Tongue (tissue), 2 donors: ENCODE data around the gene HES3. TPM values are rescaled to one million over a fixed set of nuclear protein-coding genes. Genes with fewer than 3 reads are reported as not detected.
"Not testable (repeated sequence)": the region's sequence is repeated elsewhere in the genome, so short reads cannot be mapped to it uniquely, and the experiment has no call there.

Experiments used
- DNase-seq: peaks from one replicate; pipeline ENCODE4 v3.0.0-alpha.2; 2015
- total RNA-seq: library from RNA; depleted of rRNA; stranded (reverse); fragments of >200 nt; gene quantifications from one replicate; pipeline ENCODE4 v1.2.3, GENCODE V29; 2014

The HES3 gene
- total RNA-seq, 1 donor from 2014 or later: not detected

- not testable (repeated sequence) for DNase-seq
Measured at GRCh38 chr1:6219641-6220040, 24.3 kb upstream of the HES3 start.

- no peak for DNase-seq
Measured at GRCh38 chr1:6220236-6220635, 23.7 kb upstream of the HES3 start.

- DNase-seq: no peak
Measured at GRCh38 chr1:6221210-6221784, 22.7 kb upstream of the HES3 start.

GRCh38 chr1:6222636-6223035 lies 21.3 kb upstream of the HES3 start:
- DNase-seq: peak; percentile 98

- DNase-seq: no peak
Measured at GRCh38 chr1:6223617-6224016, 20.4 kb upstream of the HES3 start.

- DNase-seq: no peak
Measured at GRCh38 chr1:6224718-6225117, 19.3 kb upstream of the HES3 start.

GRCh38 chr1:6225651-6226050 lies 18.3 kb upstream of the HES3 start:
- no peak for DNase-seq

- no peak for DNase-seq
Measured at GRCh38 chr1:6233376-6233775, 10.6 kb upstream of the HES3 start.

GRCh38 chr1:6234502-6235295 lies 9.3 kb upstream of the HES3 start:
- DNase-seq: peak; percentile 42

- DNase-seq: no peak
Measured at GRCh38 chr1:6235296-6235677, 8.7 kb upstream of the HES3 start.

- DNase-seq: no peak
Measured at GRCh38 chr1:6237093-6237492, 6.9 kb upstream of the HES3 start.

GRCh38 chr1:6239213-6239752 lies 4.7 kb upstream of the HES3 start:
- no peak for DNase-seq

- DNase-seq: no peak
Measured at GRCh38 chr1:6239950-6240768, 3.8 kb upstream of the HES3 start.

GRCh38 chr1:6241107-6241886 lies 2.7 kb upstream of the HES3 start:
- DNase-seq: no peak

- peak; percentile 62 for DNase-seq
Measured at GRCh38 chr1:6241887-6242740, 1.9 kb upstream of the HES3 start.

GRCh38 chr1:6243053-6243834 lies 735 bp upstream of the HES3 start:
- DNase-seq: no peak

GRCh38 chr1:6244401-6245049 lies 546 bp downstream of the HES3 start:
- no peak for DNase-seq

- peak; percentile 92 for DNase-seq
Measured at GRCh38 chr1:6245086-6245868, 1.3 kb downstream of the HES3 start.
